Measurements from ENCODE around the gene LUC7L3.

LUC7L3 gene

DNA sequence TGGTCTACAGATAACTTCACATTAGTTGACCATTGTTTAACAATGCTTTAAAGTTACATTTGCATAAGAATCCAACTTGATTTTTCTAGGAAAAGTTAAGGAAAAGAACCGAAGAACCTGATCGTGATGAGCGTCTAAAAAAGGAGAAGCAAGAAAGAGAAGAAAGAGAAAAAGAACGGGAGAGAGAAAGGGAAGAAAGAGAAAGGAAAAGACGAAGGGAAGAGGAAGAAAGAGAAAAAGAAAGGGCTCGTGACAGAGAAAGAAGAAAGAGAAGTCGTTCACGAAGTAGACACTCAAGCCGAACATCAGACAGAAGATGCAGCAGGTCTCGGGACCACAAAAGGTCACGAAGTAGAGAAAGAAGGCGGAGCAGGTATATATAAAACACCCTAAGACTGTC lies 26.2 kb downstream of the LUC7L3 start:
- no peak for TF ChIP-seq POLR2AphosphoS5 (IDR thresholded peaks at IDR 0.05; ENCODE audit: low read depth, low read length)
- TF ChIP-seq, protein P1, sequence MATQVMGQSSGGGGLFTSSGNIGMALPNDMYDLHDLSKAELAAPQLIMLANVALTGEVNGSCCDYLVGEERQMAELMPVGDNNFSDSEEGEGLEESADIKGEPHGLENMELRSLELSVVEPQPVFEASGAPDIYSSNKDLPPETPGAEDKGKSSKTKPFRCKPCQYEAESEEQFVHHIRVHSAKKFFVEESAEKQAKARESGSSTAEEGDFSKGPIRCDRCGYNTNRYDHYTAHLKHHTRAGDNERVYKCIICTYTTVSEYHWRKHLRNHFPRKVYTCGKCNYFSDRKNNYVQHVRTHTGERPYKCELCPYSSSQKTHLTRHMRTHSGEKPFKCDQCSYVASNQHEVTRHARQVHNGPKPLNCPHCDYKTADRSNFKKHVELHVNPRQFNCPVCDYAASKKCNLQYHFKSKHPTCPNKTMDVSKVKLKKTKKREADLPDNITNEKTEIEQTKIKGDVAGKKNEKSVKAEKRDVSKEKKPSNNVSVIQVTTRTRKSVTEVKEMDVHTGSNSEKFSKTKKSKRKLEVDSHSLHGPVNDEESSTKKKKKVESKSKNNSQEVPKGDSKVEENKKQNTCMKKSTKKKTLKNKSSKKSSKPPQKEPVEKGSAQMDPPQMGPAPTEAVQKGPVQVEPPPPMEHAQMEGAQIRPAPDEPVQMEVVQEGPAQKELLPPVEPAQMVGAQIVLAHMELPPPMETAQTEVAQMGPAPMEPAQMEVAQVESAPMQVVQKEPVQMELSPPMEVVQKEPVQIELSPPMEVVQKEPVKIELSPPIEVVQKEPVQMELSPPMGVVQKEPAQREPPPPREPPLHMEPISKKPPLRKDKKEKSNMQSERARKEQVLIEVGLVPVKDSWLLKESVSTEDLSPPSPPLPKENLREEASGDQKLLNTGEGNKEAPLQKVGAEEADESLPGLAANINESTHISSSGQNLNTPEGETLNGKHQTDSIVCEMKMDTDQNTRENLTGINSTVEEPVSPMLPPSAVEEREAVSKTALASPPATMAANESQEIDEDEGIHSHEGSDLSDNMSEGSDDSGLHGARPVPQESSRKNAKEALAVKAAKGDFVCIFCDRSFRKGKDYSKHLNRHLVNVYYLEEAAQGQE (IDR thresholded peaks at IDR 0.05; ENCODE audit: insufficient read depth in 1 of 2, low read depth in 2 of 2, low read length in 2 of 2), result no peak
- no peak for TF ChIP-seq SIN3A (IDR thresholded peaks at IDR 0.05; ENCODE audit: borderline replicate concordance, insufficient read depth, low read length)
- TF ChIP-seq FOXP2 (optimal IDR thresholded peaks at IDR 0.05; ENCODE audit: borderline replicate concordance, extremely low read depth, extremely low read length, insufficient read depth), result no peak
- no peak for TF ChIP-seq TAF1 (IDR thresholded peaks at IDR 0.05; ENCODE audit: borderline replicate concordance, insufficient read depth, low read length)

GRCh38 chr17:50749245-50749644 lies 29.8 kb downstream of the LUC7L3 start:
- TF ChIP-seq POLR2AphosphoS5 (IDR thresholded peaks at IDR 0.05; ENCODE audit: low read depth, low read length), result no peak

GRCh38 chr17:50754521-50754920 lies 35.1 kb downstream of the LUC7L3 start:
- TF ChIP-seq, protein P1 (IDR thresholded peaks at IDR 0.05; ENCODE audit: insufficient read depth in 1 of 2, low read depth in 2 of 2, low read length in 2 of 2), result no peak
- TF ChIP-seq POLR2AphosphoS5 (IDR thresholded peaks at IDR 0.05; ENCODE audit: low read depth, low read length), result no peak
- TF ChIP-seq SIN3A (IDR thresholded peaks at IDR 0.05; ENCODE audit: borderline replicate concordance, insufficient read depth, low read length), result no peak
- TF ChIP-seq FOXP2 (optimal IDR thresholded peaks at IDR 0.05; ENCODE audit: borderline replicate concordance, extremely low read depth, extremely low read length, insufficient read depth), result no peak
- no peak for TF ChIP-seq TAF1 (IDR thresholded peaks at IDR 0.05; ENCODE audit: borderline replicate concordance, insufficient read depth, low read length)

GRCh38 chr17:50758524-50758923 lies 39.1 kb downstream of the LUC7L3 start:
- TF ChIP-seq POLR2AphosphoS5 (IDR thresholded peaks at IDR 0.05; ENCODE audit: low read depth, low read length), result no peak
- TF ChIP-seq, protein P1 (IDR thresholded peaks at IDR 0.05; ENCODE audit: insufficient read depth in 1 of 2, low read depth in 2 of 2, low read length in 2 of 2), result no peak

GRCh38 chr17:50758989-50759544 lies 39.7 kb downstream of the LUC7L3 start:
- TF ChIP-seq POLR2AphosphoS5 (IDR thresholded peaks at IDR 0.05; ENCODE audit: low read depth, low read length) (no peak), TAF1 (IDR thresholded peaks at IDR 0.05; ENCODE audit: borderline replicate concordance, insufficient read depth, low read length) (no peak), FOXP2 (optimal IDR thresholded peaks at IDR 0.05; ENCODE audit: borderline replicate concordance, extremely low read depth, extremely low read length, insufficient read depth) (no peak), SIN3A (IDR thresholded peaks at IDR 0.05; ENCODE audit: borderline replicate concordance, insufficient read depth, low read length) (no peak)
- TF ChIP-seq, protein P1 (IDR thresholded peaks at IDR 0.05; ENCODE audit: insufficient read depth in 1 of 2, low read depth in 2 of 2, low read length in 2 of 2), result no peak

Data from PFSK-1 (cell line).